Measurements from ENCODE around the gene HTR6. TPM values are rescaled to one million over a fixed set of nuclear protein-coding genes. Genes with fewer than 3 reads are reported as not detected.

HTR6 gene
- total RNA-seq, 2 experiments from 2014 or later = 0.10 TPM; not detected in 1

DNA sequence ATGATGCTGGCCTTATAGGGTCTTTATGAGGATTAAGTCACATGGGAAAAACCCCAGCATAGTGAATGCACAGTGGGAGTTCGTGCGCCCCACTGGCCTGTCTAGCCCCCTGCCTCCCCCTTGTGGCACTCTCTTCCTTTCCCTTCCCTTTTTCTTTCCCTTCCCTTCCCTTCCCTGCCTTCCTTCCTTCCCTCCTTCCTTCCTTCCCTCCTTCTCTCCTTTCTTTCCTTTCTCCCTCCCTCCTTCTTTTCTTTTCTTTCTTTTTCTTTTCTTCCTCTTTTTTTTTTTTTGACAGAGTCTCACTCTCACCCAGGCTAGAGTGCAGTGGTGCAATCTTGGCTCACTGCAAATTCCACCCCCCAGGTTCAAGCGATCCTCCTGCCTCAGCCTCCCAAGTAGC lies 38.6 kb downstream of the HTR6 start:
- no peak overlapping the region for H3K27ac Mint-ChIP-seq
- POLR2A ChIA-PET = no interaction called here
- H3K27me3 Mint-ChIP-seq = no peaks in the 10 kb centered on the region
- H3K4me3 Mint-ChIP-seq = no peak overlapping the region
- no peak for DNase-seq
- H3K4me1 Mint-ChIP-seq = peaks cover 8% of the 10 kb centered on the region
- CTCF ChIA-PET = interaction anchor here (0.6 to 4.2 kb wide), 5 partner anchors 13 to 253 kb away, joined by 3 to 27 read pairs (median 5); no protein-coding TSS in a partner anchor
- no peaks in the 10 kb centered on the region for H3K9me3 Mint-ChIP-seq
- H3K36me3 Mint-ChIP-seq (ENCODE audit: low read depth) = peaks cover 3% of the 10 kb centered on the region

DNA sequence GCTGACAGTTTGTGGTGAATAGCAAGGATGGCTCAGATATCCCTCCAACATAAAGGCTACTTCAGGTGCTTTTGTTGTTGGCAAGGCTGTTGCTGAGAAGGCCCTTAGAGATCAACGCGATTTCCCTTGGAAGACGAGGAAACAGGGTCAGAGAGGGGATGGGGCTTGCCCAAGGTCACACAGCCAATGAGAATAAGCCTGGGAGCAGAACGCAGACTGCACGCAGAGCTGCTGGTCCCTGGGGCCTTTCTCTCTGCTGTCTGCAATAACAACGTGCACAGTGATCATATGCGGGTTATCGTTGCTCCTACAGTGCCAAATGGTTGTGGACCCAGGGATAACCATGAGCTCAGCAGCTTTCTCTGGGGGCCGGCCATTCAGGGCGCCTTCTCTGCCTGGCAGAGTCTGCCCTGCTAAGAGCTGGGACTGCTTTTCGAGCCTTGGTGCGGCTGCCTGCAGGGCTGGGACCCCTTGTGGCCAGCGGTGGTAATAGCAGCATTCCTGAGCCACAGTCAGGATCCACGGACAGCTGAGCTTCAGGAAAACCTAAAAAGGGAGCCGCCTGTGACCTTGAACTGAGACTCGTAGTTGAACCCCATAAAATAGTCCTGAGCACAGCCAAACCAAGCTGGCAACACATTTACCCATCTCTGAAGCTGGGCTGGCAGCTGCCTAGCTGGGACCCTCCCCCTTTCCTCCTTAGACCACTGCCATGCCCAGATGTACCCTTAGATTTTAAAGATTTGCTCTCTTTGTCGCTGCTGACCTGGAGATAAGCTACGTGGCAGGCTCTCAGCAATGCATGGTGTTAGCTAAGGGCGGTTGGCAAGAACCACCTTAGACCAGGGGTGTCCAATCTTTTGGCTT lies 39.8 kb downstream of the HTR6 start:
- H3K27me3 Mint-ChIP-seq = no peaks in the 10 kb centered on the region
- peaks cover 10% of the 10 kb centered on the region for H3K4me1 Mint-ChIP-seq
- no peak overlapping the region for H3K27ac Mint-ChIP-seq
- peak; percentile 48 for DNase-seq
- H3K9me3 Mint-ChIP-seq = no peaks in the 10 kb centered on the region
- ChIA-PET POLR2A (no interaction called here), CTCF (interaction anchor here (0.9 to 4.2 kb wide), 13 partner anchors 9 to 169 kb away, joined by 3 to 27 read pairs (median 5); no protein-coding TSS in a partner anchor)
- no peak overlapping the region for H3K4me3 Mint-ChIP-seq
- peaks cover 2% of the 10 kb centered on the region for H3K36me3 Mint-ChIP-seq (ENCODE audit: low read depth)

DNA sequence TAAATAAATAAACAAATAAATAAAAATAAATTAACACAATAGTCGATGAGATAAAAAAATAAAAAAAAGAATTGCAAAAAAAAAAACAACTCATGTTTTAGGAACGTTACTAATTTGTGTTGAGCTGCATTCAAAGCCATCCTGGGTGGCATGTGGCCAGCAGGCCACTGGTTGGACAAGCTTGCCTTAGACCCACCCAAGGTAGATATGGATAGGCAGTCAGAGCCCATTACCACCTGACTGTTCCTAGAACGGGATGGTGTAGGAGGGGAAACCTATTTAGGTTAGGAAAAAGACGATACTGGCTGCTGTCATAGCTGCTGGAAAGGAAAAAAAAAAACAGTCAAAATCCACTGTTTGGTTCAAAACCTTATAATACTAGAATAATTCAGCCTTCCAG lies 40.8 kb downstream of the HTR6 start:
- Mint-ChIP-seq H3K27ac (no peak overlapping the region), H3K9me3 (no peaks in the 10 kb centered on the region), H3K4me1 (peaks cover 13% of the 10 kb centered on the region), H3K27me3 (no peaks in the 10 kb centered on the region), H3K4me3 (no peak overlapping the region), H3K36me3 (ENCODE audit: low read depth) (peaks cover 4% of the 10 kb centered on the region)
- no peak for DNase-seq
- ChIA-PET CTCF (interaction anchor here (1.3 to 4.2 kb wide), 4 partner anchors 10 to 45 kb away, joined by 5 to 27 read pairs (median 9); no protein-coding TSS in a partner anchor), POLR2A (no interaction called here)

DNA sequence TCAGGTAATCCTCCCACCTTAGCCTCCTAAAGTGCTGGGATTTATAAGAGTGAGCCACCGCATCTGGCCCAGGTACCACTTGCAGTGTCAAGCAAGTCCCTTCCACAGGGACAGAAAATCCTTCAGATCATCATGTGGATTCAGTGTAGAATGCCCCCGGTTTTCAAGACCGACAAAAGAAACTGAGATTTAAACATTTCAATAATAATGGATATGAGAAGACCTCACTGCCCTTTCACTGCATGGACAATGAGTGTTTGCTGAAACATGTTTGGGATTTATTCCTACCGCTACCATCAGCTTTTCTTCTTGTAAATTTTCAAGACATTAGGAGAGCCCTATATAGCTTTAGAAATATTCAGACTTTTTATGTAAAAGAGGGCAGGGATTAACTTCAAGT lies 41.5 kb downstream of the HTR6 start:
- Mint-ChIP-seq H3K27me3 (no peaks in the 10 kb centered on the region), H3K4me1 (peaks cover 20% of the 10 kb centered on the region), H3K4me3 (no peak overlapping the region), H3K9me3 (no peaks in the 10 kb centered on the region), H3K27ac (peak overlapping the region; percentile 9), H3K36me3 (ENCODE audit: low read depth) (peaks cover 4% of the 10 kb centered on the region)
- CTCF ChIA-PET = interaction anchor here (0.6 to 1.2 kb wide), 3 partner anchors 9 to 176 kb away, joined by 3 to 6 read pairs (median 3); partner anchors contain the start of gene OTUD3
- POLR2A ChIA-PET = no interaction called here
- DNase-seq = no peak

DNA sequence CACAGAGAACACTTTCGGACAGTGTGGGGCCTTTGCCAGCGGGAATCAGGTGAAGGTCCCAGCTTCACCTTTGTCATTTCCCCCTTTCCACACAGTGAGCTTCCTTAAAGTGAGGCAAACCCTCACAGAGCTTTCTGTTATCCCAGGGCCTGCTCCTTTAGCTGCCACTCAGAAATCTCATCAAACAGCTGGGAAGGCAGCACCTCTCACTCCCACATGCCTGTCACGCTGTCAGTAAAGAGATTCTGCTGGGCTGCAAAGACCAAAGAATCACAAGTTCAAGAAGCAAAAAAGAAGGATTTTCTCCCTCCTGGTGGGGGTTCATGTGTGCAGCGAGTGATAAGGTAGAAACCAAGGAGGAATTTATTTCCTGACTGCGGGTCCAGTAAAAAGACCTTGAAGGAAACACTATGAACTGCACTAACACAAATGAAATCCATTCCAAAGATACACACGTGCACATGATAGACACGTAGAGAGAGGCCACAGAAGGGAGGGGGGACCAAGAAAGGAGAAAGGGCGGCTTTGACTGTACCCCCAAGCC lies 44.0 kb downstream of the HTR6 start:
- Mint-ChIP-seq H3K4me1 (peaks cover 30% of the 10 kb centered on the region), H3K36me3 (ENCODE audit: low read depth) (peaks cover 4% of the 10 kb centered on the region), H3K9me3 (no peaks in the 10 kb centered on the region), H3K27ac (no peak overlapping the region), H3K27me3 (no peaks in the 10 kb centered on the region), H3K4me3 (no peak overlapping the region)
- no peak for DNase-seq
- ChIA-PET POLR2A (no interaction called here), CTCF (interaction anchor here (1.0 kb wide), 1 partner anchor 15 kb away, joined by 3 read pairs; no protein-coding TSS in a partner anchor)

DNA sequence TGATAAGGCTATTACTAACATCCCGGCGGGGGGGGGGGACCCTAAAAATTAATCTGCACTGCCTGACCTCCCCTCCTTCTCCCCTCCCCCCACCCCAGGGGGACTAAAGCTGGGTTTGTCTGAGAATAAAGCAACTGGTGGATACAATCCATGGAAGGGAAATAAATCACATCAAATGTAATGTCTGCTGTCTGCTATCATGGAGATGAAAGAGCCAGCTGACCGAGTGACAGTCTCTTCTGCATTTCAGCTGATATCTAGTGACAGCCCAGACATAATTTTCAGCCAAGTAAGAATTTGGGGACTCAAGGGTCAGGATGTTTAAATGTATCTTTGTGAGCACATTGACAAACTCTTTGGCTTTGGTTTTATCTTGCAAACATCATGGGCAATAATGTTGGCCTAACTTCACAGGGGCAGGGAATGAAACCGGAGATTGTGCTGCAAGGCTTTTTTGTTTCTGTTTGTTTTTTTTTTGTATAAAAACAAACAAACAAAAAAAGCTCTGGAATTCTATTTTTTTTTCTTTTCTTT lies 44.7 kb downstream of the HTR6 start:
- POLR2A ChIA-PET = no interaction called here
- CTCF ChIA-PET = interaction anchor here (0.6 kb wide), 3 partner anchors 17 to 116 kb away, joined by 4 to 7 read pairs (median 4); no protein-coding TSS in a partner anchor

DNA sequence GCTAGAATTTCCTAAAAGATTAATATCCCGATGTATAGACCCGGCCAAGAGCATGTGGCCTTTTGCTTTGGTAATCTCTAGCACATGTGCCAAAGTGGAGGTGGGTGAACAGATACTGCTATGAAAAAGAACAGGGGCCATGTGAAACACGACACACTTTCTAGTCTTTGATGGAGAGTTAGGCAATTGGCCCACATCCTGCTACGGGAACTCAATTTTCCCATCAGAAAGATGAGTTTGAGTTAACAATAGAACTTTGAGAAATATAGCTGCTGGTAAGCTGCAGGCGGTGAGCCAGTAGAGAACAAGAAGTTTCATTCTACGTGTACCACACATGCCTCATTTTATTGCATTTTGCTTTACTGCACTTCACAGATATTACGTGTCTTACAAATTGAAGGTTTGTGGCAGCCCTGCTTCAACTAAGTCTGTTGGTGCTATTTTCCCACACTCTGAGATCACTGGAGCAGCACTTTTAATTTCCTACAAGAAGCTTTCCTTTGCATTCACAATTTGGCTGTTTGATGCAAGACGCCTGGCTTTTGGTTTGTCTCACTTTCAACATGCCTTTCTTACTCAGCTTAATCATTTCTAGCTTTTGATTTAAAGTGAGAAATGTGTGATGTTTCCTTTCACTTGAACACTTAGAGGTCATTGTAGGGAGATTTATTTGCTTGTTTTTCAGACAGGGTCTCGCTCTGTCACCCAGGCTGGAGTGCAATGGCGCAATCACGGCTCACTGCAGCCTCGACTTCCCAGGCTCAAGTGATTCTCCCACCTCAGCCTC lies 46.3 kb downstream of the HTR6 start:
- Mint-ChIP-seq H3K4me3 (no peak overlapping the region), H3K27me3 (no peaks in the 10 kb centered on the region), H3K27ac (no peak overlapping the region), H3K9me3 (no peaks in the 10 kb centered on the region), H3K36me3 (ENCODE audit: low read depth) (peaks cover 6% of the 10 kb centered on the region), H3K4me1 (peaks cover 29% of the 10 kb centered on the region)
- no peak for DNase-seq
- CTCF ChIA-PET = interaction anchor here (0.9 kb wide), 1 partner anchor 12 kb away, joined by 3 read pairs; no protein-coding TSS in a partner anchor
- POLR2A ChIA-PET = no interaction called here

More for the DNA sequence above, 44.7 kb downstream of the HTR6 start:
- no peak overlapping the region for H3K4me3 Mint-ChIP-seq
- peaks cover 23% of the 10 kb centered on the region for H3K4me1 Mint-ChIP-seq
- H3K36me3 Mint-ChIP-seq (ENCODE audit: low read depth) = peaks cover 5% of the 10 kb centered on the region
- H3K27me3 Mint-ChIP-seq = no peaks in the 10 kb centered on the region
- no peak for DNase-seq
- no peak overlapping the region for H3K27ac Mint-ChIP-seq
- no peaks in the 10 kb centered on the region for H3K9me3 Mint-ChIP-seq

DNA sequence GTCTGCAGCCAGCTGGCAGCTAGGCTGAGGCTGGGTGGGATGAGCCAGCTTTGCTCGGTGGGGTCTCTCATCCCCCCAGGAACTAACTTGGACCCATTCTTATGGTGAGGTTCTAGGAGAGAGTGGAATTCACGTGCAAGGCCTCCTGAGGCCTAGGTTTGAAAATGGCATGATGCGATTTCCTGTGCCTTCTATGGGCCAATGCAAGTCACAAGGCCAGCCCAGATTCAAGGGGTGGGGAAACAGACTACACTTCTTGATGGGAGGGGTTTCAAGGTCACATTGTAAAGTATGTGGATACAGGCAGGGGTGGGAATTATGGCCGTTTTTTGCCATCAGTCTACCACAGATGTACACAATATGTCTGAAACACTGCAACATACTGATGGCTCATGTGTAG lies 48.3 kb downstream of the HTR6 start:
- POLR2A ChIA-PET = no interaction called here
- no peak for DNase-seq
- H3K27ac Mint-ChIP-seq = peak overlapping the region; percentile 51
- peaks cover 6% of the 10 kb centered on the region for H3K36me3 Mint-ChIP-seq (ENCODE audit: low read depth)
- H3K4me3 Mint-ChIP-seq = no peak overlapping the region
- no peaks in the 10 kb centered on the region for H3K9me3 Mint-ChIP-seq
- CTCF ChIA-PET = no interaction called here
- H3K27me3 Mint-ChIP-seq = no peaks in the 10 kb centered on the region
- H3K4me1 Mint-ChIP-seq = peaks cover 29% of the 10 kb centered on the region

DNA sequence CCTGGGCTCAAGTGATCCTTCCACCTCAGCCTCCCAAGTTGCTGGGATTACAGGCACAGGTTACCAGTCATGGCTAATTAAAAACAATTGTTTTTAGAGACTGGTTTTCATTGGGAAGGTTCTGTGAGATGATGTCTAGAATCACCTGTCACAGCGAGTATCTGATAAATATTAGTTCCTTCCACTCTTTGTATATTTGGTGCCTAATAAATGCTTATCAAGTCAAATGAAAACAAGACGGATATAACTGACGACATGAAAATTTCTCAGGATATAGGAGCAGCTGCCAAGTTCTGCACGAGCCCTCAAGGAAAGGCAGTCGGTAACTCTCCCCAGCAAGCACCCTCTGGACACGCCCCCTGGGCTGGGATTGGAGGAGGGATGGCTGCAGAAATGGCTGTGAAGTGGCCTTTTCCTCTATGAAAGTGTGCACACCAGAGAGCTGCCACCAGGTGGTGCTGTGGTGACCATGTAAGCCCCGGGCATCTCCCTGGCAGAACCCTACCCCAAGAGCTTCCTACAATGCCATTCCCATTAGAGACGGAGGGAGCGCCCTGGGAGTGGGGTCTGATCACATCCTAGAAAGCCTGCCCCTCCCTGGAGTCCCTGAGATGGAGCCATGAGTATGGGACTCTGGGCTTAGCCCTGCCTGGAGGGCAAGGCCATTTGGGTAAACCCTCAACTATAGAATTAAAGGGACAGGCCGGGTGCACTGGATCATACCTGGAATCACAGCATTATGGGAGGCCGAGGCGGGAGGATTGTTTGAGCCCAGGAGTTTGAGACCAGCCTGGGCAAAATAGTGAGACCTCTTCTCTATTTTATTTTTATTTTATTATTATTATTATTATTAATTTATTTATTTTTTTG lies 50.9 kb downstream of the HTR6 start:
- H3K9me3 Mint-ChIP-seq = no peaks in the 10 kb centered on the region
- POLR2A ChIA-PET = no interaction called here
- H3K36me3 Mint-ChIP-seq (ENCODE audit: low read depth) = peaks cover 3% of the 10 kb centered on the region
- no peak overlapping the region for H3K27ac Mint-ChIP-seq
- CTCF ChIA-PET = interaction anchor here (0.6 to 2.0 kb wide), 8 partner anchors 9 to 250 kb away, joined by 3 to 8 read pairs (median 4); no protein-coding TSS in a partner anchor
- H3K27me3 Mint-ChIP-seq = no peaks in the 10 kb centered on the region
- no peak overlapping the region for H3K4me3 Mint-ChIP-seq
- peaks cover 22% of the 10 kb centered on the region for H3K4me1 Mint-ChIP-seq
- peak; percentile 88 for DNase-seq

DNA sequence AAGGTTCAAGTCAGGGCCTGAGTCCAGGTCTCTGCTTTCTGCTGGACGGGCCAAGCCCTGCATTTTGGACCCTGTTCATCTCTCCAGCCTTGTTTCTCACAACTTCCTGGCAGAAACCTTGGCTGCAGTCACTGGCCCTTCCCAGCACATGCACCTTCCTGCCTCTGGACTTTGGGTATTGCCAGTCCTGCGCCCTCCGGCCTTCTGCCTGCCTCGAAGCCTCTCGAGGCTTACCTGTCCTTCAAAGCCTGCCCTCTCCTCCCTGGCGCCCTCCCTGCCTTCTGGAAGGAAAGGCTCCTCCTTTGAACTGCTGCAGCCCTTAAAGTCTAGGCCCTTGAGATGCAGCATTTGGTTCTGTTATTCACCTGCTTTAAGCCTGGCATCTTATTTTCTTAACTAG lies 52.8 kb downstream of the HTR6 start:
- no peaks in the 10 kb centered on the region for H3K27me3 Mint-ChIP-seq
- ChIA-PET POLR2A (no interaction called here), CTCF (no interaction called here)
- H3K4me3 Mint-ChIP-seq = no peak overlapping the region
- no peak overlapping the region for H3K27ac Mint-ChIP-seq
- no peaks in the 10 kb centered on the region for H3K9me3 Mint-ChIP-seq
- no peak for DNase-seq
- H3K36me3 Mint-ChIP-seq (ENCODE audit: low read depth) = peaks cover 3% of the 10 kb centered on the region
- H3K4me1 Mint-ChIP-seq = peaks cover 9% of the 10 kb centered on the region

DNA sequence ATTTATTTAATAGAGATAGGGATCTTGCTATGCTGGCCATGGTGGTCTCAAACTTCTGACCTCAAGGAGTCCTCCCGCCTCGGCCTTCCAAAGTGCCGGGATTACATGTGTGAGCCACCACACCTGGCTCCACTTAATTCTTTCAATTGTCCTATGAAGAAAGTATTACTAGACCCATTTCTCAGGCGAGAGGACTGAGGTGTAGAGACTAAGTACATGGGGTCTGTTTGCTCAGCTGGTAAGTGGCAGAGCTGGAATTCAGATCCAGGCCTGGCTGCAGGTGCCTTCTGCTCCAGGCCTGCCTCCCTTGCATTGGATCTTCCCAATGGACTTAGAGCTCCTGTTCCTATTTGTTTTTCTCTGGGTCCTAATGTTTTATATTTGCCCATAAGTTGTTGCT lies 55.5 kb downstream of the HTR6 start:
- H3K36me3 Mint-ChIP-seq (ENCODE audit: low read depth) = no peaks in the 10 kb centered on the region
- H3K27me3 Mint-ChIP-seq = no peaks in the 10 kb centered on the region
- H3K27ac Mint-ChIP-seq = no peak overlapping the region
- H3K9me3 Mint-ChIP-seq = no peaks in the 10 kb centered on the region
- no peak overlapping the region for H3K4me3 Mint-ChIP-seq
- peaks cover 7% of the 10 kb centered on the region for H3K4me1 Mint-ChIP-seq
- ChIA-PET CTCF (no interaction called here), POLR2A (no interaction called here)
- DNase-seq = no peak

DNA sequence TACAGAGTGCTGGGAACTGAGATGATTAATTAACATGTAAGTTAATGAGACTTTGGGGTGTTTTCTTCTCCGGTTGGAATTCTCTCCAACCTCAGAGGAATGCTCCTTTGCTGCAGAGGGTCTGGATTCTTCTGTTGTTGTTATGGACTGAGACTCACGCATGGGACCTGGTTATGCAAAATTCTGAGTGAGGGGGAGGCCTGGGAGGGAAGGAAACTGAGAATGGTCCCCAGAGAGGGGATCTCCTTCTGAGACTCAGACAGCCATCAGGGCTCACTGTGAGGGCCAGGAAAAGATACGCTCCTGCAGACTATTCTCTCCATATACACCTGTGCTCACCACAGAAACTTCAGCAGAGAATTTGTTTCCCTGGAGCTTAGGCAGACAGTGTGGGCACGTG lies 56.3 kb downstream of the HTR6 start:
- no peak overlapping the region for H3K4me3 Mint-ChIP-seq
- POLR2A ChIA-PET = no interaction called here

More for the DNA sequence above, 56.3 kb downstream of the HTR6 start:
- no peaks in the 10 kb centered on the region for H3K36me3 Mint-ChIP-seq (ENCODE audit: low read depth)
- CTCF ChIA-PET = no interaction called here
- H3K4me1 Mint-ChIP-seq = no peaks in the 10 kb centered on the region
- no peak for DNase-seq
- no peaks in the 10 kb centered on the region for H3K27me3 Mint-ChIP-seq
- H3K27ac Mint-ChIP-seq = no peak overlapping the region
- H3K9me3 Mint-ChIP-seq = no peaks in the 10 kb centered on the region

All from activated CD4-positive, alpha-beta T cell treated with anti-CD3 and anti-CD28 coated beads, Interleukin-2, amount 10 ng/mL, durations not matched to agents 7 days and 5 days (primary cell).